ENCODE measurements around the gene PRPF6.

DNA sequence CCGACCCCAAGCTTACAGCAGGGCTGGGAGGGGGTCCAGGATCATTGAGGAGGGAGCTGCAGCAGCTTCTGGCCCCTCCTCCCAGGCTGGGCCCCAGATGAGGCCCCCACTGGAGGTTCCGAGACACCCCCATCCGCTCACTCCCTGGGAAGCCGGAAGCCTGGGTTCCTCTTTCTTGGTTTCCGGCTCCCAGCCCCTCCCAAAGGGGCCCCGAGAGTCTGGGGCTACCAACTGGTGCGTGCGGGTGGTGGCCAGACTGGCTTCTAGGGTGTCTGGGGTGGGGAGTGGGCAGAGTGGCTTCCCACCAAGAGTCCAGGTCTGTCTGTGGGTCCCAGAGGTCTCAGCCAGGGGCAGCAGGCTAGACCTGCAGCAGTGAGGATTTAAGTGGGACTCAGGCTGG lies 96.2 kb downstream of the PRPF6 start:
- TF ChIP-seq POLR2A (IDR thresholded peaks at IDR 0.05), result no peak
- TF ChIP-seq, protein P1, sequence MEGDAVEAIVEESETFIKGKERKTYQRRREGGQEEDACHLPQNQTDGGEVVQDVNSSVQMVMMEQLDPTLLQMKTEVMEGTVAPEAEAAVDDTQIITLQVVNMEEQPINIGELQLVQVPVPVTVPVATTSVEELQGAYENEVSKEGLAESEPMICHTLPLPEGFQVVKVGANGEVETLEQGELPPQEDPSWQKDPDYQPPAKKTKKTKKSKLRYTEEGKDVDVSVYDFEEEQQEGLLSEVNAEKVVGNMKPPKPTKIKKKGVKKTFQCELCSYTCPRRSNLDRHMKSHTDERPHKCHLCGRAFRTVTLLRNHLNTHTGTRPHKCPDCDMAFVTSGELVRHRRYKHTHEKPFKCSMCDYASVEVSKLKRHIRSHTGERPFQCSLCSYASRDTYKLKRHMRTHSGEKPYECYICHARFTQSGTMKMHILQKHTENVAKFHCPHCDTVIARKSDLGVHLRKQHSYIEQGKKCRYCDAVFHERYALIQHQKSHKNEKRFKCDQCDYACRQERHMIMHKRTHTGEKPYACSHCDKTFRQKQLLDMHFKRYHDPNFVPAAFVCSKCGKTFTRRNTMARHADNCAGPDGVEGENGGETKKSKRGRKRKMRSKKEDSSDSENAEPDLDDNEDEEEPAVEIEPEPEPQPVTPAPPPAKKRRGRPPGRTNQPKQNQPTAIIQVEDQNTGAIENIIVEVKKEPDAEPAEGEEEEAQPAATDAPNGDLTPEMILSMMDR (IDR thresholded peaks at IDR 0.05 in 4 of 5, conservative IDR thresholded peaks at IDR 0.05 in 1 of 5), result no peak

Data from gastrocnemius medialis (tissue), 4 donors.